Hepatocyte (in vitro differentiated cells): ENCODE results near the gene RPL13A. TPM values are rescaled to one million over a fixed set of nuclear protein-coding genes. Genes with fewer than 3 reads are reported as not detected.

Source experiments
- DNase-seq: peaks from one replicate; pipeline ENCODE4 v3.0.0-alpha.2; 2016; ENCODE audit warnings: low spot score
- H2AFZ ChIP-seq: fragments of 200-600 bp; sonication (generic); 2 replicates; pipeline ENCODE4 v1.6.0; 2016; ENCODE audit warnings: antibody characterized with exemption, mild to moderate bottlenecking
- H3K27ac ChIP-seq: fragments of 200-600 bp; sonication (generic); 2 replicates; pipeline ENCODE4 v1.5.1; 2016; ENCODE audit warnings: mild to moderate bottlenecking
- H3K27me3 ChIP-seq: fragments of 200-600 bp; sonication (generic); 2 replicates; pipeline ENCODE4 v1.6.1; 2016
- H3K36me3 ChIP-seq: fragments of 200-600 bp; sonication (generic); replicated peaks from 2 replicates; pipeline ENCODE4 v1.5.1; 2016; ENCODE audit warnings: low read depth; ENCODE audit not compliant: insufficient read depth
- H3K4me1 ChIP-seq: fragments of 200-600 bp; sonication (generic); 2 replicates; pipeline ENCODE4 v1.5.1; 2016; ENCODE audit warnings: mild to moderate bottlenecking, moderate library complexity; ENCODE audit not compliant: insufficient read depth
- H3K4me2 ChIP-seq: fragments of 200-600 bp; sonication (generic); 2 replicates; pipeline ENCODE4 v1.6.0; 2016
- H3K4me3 ChIP-seq: fragments of 200-600 bp; sonication (generic); 2 replicates; pipeline ENCODE4 v1.5.1; 2016; ENCODE audit warnings: mild to moderate bottlenecking
- H3K79me2 ChIP-seq: fragments of 200-600 bp; sonication (generic); 2 replicates; pipeline ENCODE4 v1.6.0; 2017; ENCODE audit warnings: mild to moderate bottlenecking
- H3K9me2 ChIP-seq: fragments of 200-600 bp; sonication (generic); replicated peaks from 2 replicates; pipeline ENCODE4 v1.6.0; 2017; ENCODE audit warnings: mild to moderate bottlenecking; ENCODE audit not compliant: insufficient read depth
- H3K9me3 ChIP-seq: fragments of 200-600 bp; sonication (generic); 2 replicates; pipeline ENCODE4 v1.5.1; 2016; ENCODE audit warnings: low read depth, mild to moderate bottlenecking
- H4K20me1 ChIP-seq: fragments of 200-600 bp; sonication (generic); 2 replicates; pipeline ENCODE4 v1.6.0; 2016; ENCODE audit warnings: mild to moderate bottlenecking; ENCODE audit not compliant: insufficient read depth, poor library complexity, severe bottlenecking
- CTCF ChIP-seq: fragments of 200-600 bp; sonication (generic); IDR thresholded peaks from 2 replicates; pipeline ENCODE4 v1.5.1; 2016; ENCODE audit warnings: antibody characterized with exemption, mild to moderate bottlenecking; ENCODE audit not compliant: poor library complexity
- EZH2 ChIP-seq: fragments of 200-600 bp; sonication (generic); IDR thresholded peaks from 2 replicates; pipeline ENCODE4 v1.6.1; 2016; ENCODE audit warnings: antibody characterized with exemption, mild to moderate bottlenecking, borderline replicate concordance
- EZH2phosphoT487 ChIP-seq: fragments of 200-600 bp; sonication (generic); IDR thresholded peaks from one replicate; pipeline ENCODE4 v1.6.1; 2018; ENCODE audit warnings: antibody characterized with exemption, mild to moderate bottlenecking, low read depth, moderate library complexity; ENCODE audit not compliant: unreplicated experiment, severe bottlenecking
- WGBS: methylation state at CpG from one replicate; pipeline ENCODE4 v1.1.6; 2016; ENCODE audit warnings: low lambda C conversion rate; ENCODE audit errors: missing lambda C conversion rate; 5-methylcytosine and 5-hydroxymethylcytosine counted together
- microRNA counts: library from miRNA; unstranded; fragments of <30 nt; microRNA quantifications from one replicate; lab custom pipeline; 2017
- microRNA-seq: library from miRNA; unstranded; fragments of <30 nt; microRNA quantifications from one replicate; pipeline ENCODE4, GENCODE V29; 2017
- polyA plus RNA-seq: library from polyadenylated mRNA; unstranded; fragments of >200 nt; fragmentation: Nextera tagmentation; extraction: Ambion mirVana; gene quantifications from 2 replicates; pipeline ENCODE4 v1.2.1, GENCODE V29; 2016
- small RNA-seq: library from RNA; depleted of rRNA; stranded (forward); fragments of <200 nt; gene quantifications from one replicate; pipeline ENCODE3, GENCODE V24; 2014
- total RNA-seq: library from RNA; depleted of rRNA; stranded (reverse); fragments of >200 nt; gene quantifications from 2 replicates; pipeline ENCODE4 v1.2.3, GENCODE V29; 2014

RPL13A gene
- total and polyA plus RNA-seq, 2 experiments from 2014 or later: 904 to 1,997 TPM

DNA sequence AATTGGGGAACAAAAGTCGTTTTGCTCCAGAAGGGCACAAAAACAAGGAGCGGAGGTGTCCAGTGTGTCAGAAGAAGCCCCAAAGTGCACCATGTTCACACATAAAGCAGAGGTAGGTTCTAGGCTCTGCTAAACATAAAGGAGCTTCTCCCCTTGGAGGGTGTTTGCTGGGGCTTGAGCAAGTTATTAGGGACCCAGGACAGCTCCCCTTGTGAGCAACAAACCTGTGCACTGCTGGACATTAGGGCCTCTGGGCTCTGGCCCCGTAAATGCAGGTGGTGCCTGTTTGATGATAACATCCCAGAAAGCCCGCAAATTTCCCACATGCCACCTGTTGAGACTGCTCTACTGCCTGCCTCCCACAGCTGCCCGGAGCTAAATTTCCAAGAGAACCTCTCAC, 51.2 kb downstream of the RPL13A start:
- Histone ChIP-seq H3K27ac (no peak overlapping the region), H3K4me2 (no peak overlapping the region), H3K9me3 (no peaks in the 10 kb centered on the region), H3K4me3 (no peak overlapping the region), H4K20me1 (no peaks in the 10 kb centered on the region), H3K9me2 (no peaks in the 10 kb centered on the region), H3K36me3 (no peaks in the 10 kb centered on the region), H3K4me1 (no peaks in the 10 kb centered on the region), H3K79me2 (no peaks in the 10 kb centered on the region), H2AFZ (no peak overlapping the region), H3K27me3 (no peaks in the 10 kb centered on the region)
- TF ChIP-seq CTCF (no peak), EZH2phosphoT487 (no peak)
- no peak for DNase-seq
- WGBS: 94% methylated on average over 5 of the region's 5 CpGs

- Histone ChIP-seq H3K4me2 (no peak overlapping the region), H3K4me1 (no peaks in the 10 kb centered on the region), H3K9me3 (no peaks in the 10 kb centered on the region), H3K9me2 (no peaks in the 10 kb centered on the region), H3K36me3 (no peaks in the 10 kb centered on the region), H3K4me3 (no peak overlapping the region), H3K27ac (no peak overlapping the region), H3K79me2 (no peaks in the 10 kb centered on the region), H2AFZ (no peak overlapping the region), H4K20me1 (no peaks in the 10 kb centered on the region), H3K27me3 (no peaks in the 10 kb centered on the region)
- TF ChIP-seq EZH2phosphoT487 (no peak), CTCF (no peak), EZH2 (no peak)
- no peak for DNase-seq
- WGBS: 97% methylated on average over 13 of the region's 13 CpGs
Observed at GRCh38 chr19:49539192-49539952, 52.0 kb downstream of the RPL13A start.

MicroRNAs within 50 kb of the gene (microRNA counts, 767-probe panel; counts per million panel counts)
- microRNA hsa-miR-150-5p (lab: Ali Mortazavi, UCI): not detected

Small RNA genes lying within 50 kb of the gene (microRNA-seq; reads per million reads assigned to microRNA genes)
- gene MIR150: 7.6 reads per million, percentile 19 among the genes with 10 or more reads in this experiment

Small RNA genes lying within 50 kb of the gene (small RNA-seq; reads per million reads assigned to genes)
- gene COX6CP7 (not detected), gene MIR150 (not detected), gene SNORD32A (not detected), gene SNORD33 (not detected), gene SNORD34 (not detected), gene SNORD35A (not detected), gene SNORD35B (not detected)

Other genes starting within 250 kb of the RPL13A start
- gene SLC6A16, start 162.4 kb upstream of the RPL13A start, total RNA-seq: 0.27 TPM in 1 of 2 replicates, not detected in the other
- gene SLC6A16, start 162.4 kb upstream of the RPL13A start, polyA plus RNA-seq: 0.27 and 1.1 TPM in 2 replicates
- gene CD37, start 152.2 kb upstream of the RPL13A start, total RNA-seq: 0.27 and 1.9 TPM in 2 replicates
- gene CD37, start 152.2 kb upstream of the RPL13A start, polyA plus RNA-seq: 6.6 and 12.4 TPM in 2 replicates
- gene TEAD2, start 125.2 kb upstream of the RPL13A start, total RNA-seq: 35.4 and 42.2 TPM in 2 replicates
- 36.1 and 41.4 TPM in 2 replicates for gene TEAD2, start 125.2 kb upstream of the RPL13A start, polyA plus RNA-seq
- gene DKKL1, start 123.7 kb upstream of the RPL13A start, total RNA-seq: 2.2 and 2.9 TPM in 2 replicates
- 4.0 and 6.0 TPM in 2 replicates for gene DKKL1, start 123.7 kb upstream of the RPL13A start, polyA plus RNA-seq
- not detected in 2 replicates for gene KASH5, start 99.4 kb upstream of the RPL13A start, total RNA-seq
- gene KASH5, start 99.4 kb upstream of the RPL13A start, polyA plus RNA-seq: not detected in 2 replicates
- gene PTH2, start 64.2 kb upstream of the RPL13A start, total RNA-seq: not detected in 2 replicates
- not detected in 2 replicates for gene PTH2, start 64.2 kb upstream of the RPL13A start, polyA plus RNA-seq
- not detected in 2 replicates for gene GFY, start 62.2 kb upstream of the RPL13A start, total RNA-seq
- gene GFY, start 62.2 kb upstream of the RPL13A start, polyA plus RNA-seq: not detected in 2 replicates
- 0.13 TPM in 1 of 2 replicates, not detected in the other for gene SLC17A7, start 46.1 kb upstream of the RPL13A start, total RNA-seq
- 0.51 TPM in 1 of 2 replicates, not detected in the other for gene SLC17A7, start 46.1 kb upstream of the RPL13A start, polyA plus RNA-seq
- gene PIH1D1, start 35.8 kb upstream of the RPL13A start, total RNA-seq: 72.1 and 73.2 TPM in 2 replicates
- gene PIH1D1, start 35.8 kb upstream of the RPL13A start, polyA plus RNA-seq: 79.8 and 98.9 TPM in 2 replicates
- gene ALDH16A1, start 34.4 kb upstream of the RPL13A start, total RNA-seq: 29.9 and 32.4 TPM in 2 replicates
- 36.5 and 38.7 TPM in 2 replicates for gene ALDH16A1, start 34.4 kb upstream of the RPL13A start, polyA plus RNA-seq
- 0.24 and 1.3 TPM in 2 replicates for gene FLT3LG, start 13.4 kb upstream of the RPL13A start, total RNA-seq
- gene FLT3LG, start 13.4 kb upstream of the RPL13A start, polyA plus RNA-seq: 2.8 and 3.0 TPM in 2 replicates
- 3,532 and 3,955 TPM in 2 replicates for gene RPS11, start 8.8 kb downstream of the RPL13A start, total RNA-seq
- 672 and 689 TPM in 2 replicates for gene RPS11, start 8.8 kb downstream of the RPL13A start, polyA plus RNA-seq
- 313 and 321 TPM in 2 replicates for gene FCGRT, start 25.1 kb downstream of the RPL13A start, total RNA-seq
- gene FCGRT, start 25.1 kb downstream of the RPL13A start, polyA plus RNA-seq: 509 and 519 TPM in 2 replicates
- 20.5 and 25.8 TPM in 2 replicates for gene RCN3, start 40.4 kb downstream of the RPL13A start, total RNA-seq
- gene RCN3, start 40.4 kb downstream of the RPL13A start, polyA plus RNA-seq: 81.4 and 85.4 TPM in 2 replicates
- 43.4 and 52.8 TPM in 2 replicates for gene NOSIP, start 92.9 kb downstream of the RPL13A start, total RNA-seq
- gene NOSIP, start 92.9 kb downstream of the RPL13A start, polyA plus RNA-seq: 92.4 and 93.9 TPM in 2 replicates
- gene PRRG2, start 93.7 kb downstream of the RPL13A start, total RNA-seq: 6.0 and 10.2 TPM in 2 replicates
- 4.0 and 4.3 TPM in 2 replicates for gene PRRG2, start 93.7 kb downstream of the RPL13A start, polyA plus RNA-seq
- gene PRR12, start 103.6 kb downstream of the RPL13A start, total RNA-seq: 2.1 and 3.7 TPM in 2 replicates
- gene PRR12, start 103.6 kb downstream of the RPL13A start, polyA plus RNA-seq: 2.7 and 3.0 TPM in 2 replicates
- gene RRAS, start 152.5 kb downstream of the RPL13A start, total RNA-seq: 19.2 and 32.6 TPM in 2 replicates
- 107 and 125 TPM in 2 replicates for gene RRAS, start 152.5 kb downstream of the RPL13A start, polyA plus RNA-seq
- gene SCAF1, start 154.6 kb downstream of the RPL13A start, total RNA-seq: 9.8 and 18.6 TPM in 2 replicates
- 12.4 and 12.6 TPM in 2 replicates for gene SCAF1, start 154.6 kb downstream of the RPL13A start, polyA plus RNA-seq
- 39.2 and 55.6 TPM in 2 replicates for gene IRF3, start 178.2 kb downstream of the RPL13A start, total RNA-seq
- gene IRF3, start 178.2 kb downstream of the RPL13A start, polyA plus RNA-seq: 38.8 and 41.8 TPM in 2 replicates
- 4.9 and 13.8 TPM in 2 replicates for gene BCL2L12, start 178.3 kb downstream of the RPL13A start, total RNA-seq
- 28.3 and 32.5 TPM in 2 replicates for gene BCL2L12, start 178.3 kb downstream of the RPL13A start, polyA plus RNA-seq
- gene PRMT1, start 189.7 kb downstream of the RPL13A start, total RNA-seq: 189 and 195 TPM in 2 replicates
- 175 and 180 TPM in 2 replicates for gene PRMT1, start 189.7 kb downstream of the RPL13A start, polyA plus RNA-seq
- gene ADM5, start 202.0 kb downstream of the RPL13A start, total RNA-seq: 0.12 and 0.50 TPM in 2 replicates
- gene ADM5, start 202.0 kb downstream of the RPL13A start, polyA plus RNA-seq: not detected in 2 replicates
- gene CPT1C, start 203.5 kb downstream of the RPL13A start, total RNA-seq: 6.2 and 6.7 TPM in 2 replicates
- gene CPT1C, start 203.5 kb downstream of the RPL13A start, polyA plus RNA-seq: 6.8 and 10.0 TPM in 2 replicates